ENCODE results near the gene SMPD2.

Gene SMPD2

GRCh38 chr6:109440331-109441068 lies at the start of gene SMPD2, which contains the start of gene PPIL6:
Gene SMPD2 (plus strand): TSS chr6:109440724. CDS start chr6:109441122, 398 bp downstream.
Gene PPIL6 (minus strand): TSS chr6:109440628. CDS start chr6:109440590, 38 bp downstream.
- peak; percentile 95 for DNase-seq

GRCh38 chr6:109393157-109393885 lies 47.2 kb upstream of the SMPD2 start:
- DNase-seq, result no peak

GRCh38 chr6:109393886-109394281 lies 46.6 kb upstream of the SMPD2 start:
- no peak for DNase-seq

- no peak for DNase-seq
Measured at GRCh38 chr6:109396046-109396718, 44.3 kb upstream of the SMPD2 start.

- DNase-seq, result no peak
Measured at GRCh38 chr6:109397020-109397419, 43.5 kb upstream of the SMPD2 start.

GRCh38 chr6:109406196-109406595 lies 34.3 kb upstream of the SMPD2 start:
- no peak for DNase-seq

- no peak for DNase-seq
Measured at GRCh38 chr6:109411034-109411433, 29.5 kb upstream of the SMPD2 start.

GRCh38 chr6:109417646-109418045 lies 22.9 kb upstream of the SMPD2 start:
- no peak for DNase-seq

GRCh38 chr6:109420751-109421150 lies 19.8 kb upstream of the SMPD2 start:
- DNase-seq, result no peak

GRCh38 chr6:109421184-109421583 lies 19.3 kb upstream of the SMPD2 start:
- no peak for DNase-seq

GRCh38 chr6:109424946-109425345 lies 15.6 kb upstream of the SMPD2 start:
- DNase-seq, result no peak

- DNase-seq, result no peak
Measured at GRCh38 chr6:109428889-109429477, 11.5 kb upstream of the SMPD2 start.

GRCh38 chr6:109429496-109429895 lies 11.0 kb upstream of the SMPD2 start:
- DNase-seq, result no peak

GRCh38 chr6:109434456-109434855 lies 6.1 kb upstream of the SMPD2 start:
- no peak for DNase-seq

GRCh38 chr6:109436041-109436440 lies 4.5 kb upstream of the SMPD2 start:
- DNase-seq, result no peak

- peak; percentile 74 for DNase-seq
Measured at GRCh38 chr6:109441069-109441816, 719 bp downstream of the SMPD2 start.

GRCh38 chr6:109442393-109442924 lies 1.9 kb downstream of the SMPD2 start:
- DNase-seq, result no peak

GRCh38 chr6:109443425-109443950 lies 3.0 kb downstream of the SMPD2 start:
- no peak for DNase-seq

- DNase-seq, result no peak
Measured at GRCh38 chr6:109445382-109445781, 4.9 kb downstream of the SMPD2 start.

- no peak for DNase-seq
Measured at GRCh38 chr6:109446072-109446471, 5.5 kb downstream of the SMPD2 start.

GRCh38 chr6:109446541-109446940 lies 6.0 kb downstream of the SMPD2 start:
- DNase-seq, result no peak

GRCh38 chr6:109447087-109447486 lies 6.6 kb downstream of the SMPD2 start:
- no peak for DNase-seq
